GM10248 (cell line): ENCODE results near the gene AVPR2.

Experiments used
- CTCF ChIA-PET: fragments of 300-600 bp; sonication (Branson Sonifier 250); formaldehyde crosslinking; extraction: SDS; loops from one replicate; lab custom pipeline; 2021; ENCODE audit warnings: antibody characterized with exemption; lab: Yijun Ruan, JAX
- POLR2A ChIA-PET: fragments of 350-650 bp; sonication (Branson Sonifier 250); formaldehyde crosslinking; extraction: SDS; loops from one replicate; lab custom pipeline; 2020; ENCODE audit warnings: antibody characterized with exemption; lab: Yijun Ruan, JAX
- DNase-seq: peaks from one replicate; pipeline ENCODE4 v3.0.0; 2012; ENCODE audit errors: extremely low spot score
- CTCF ChIP-seq: IDR thresholded peaks from 2 replicates; pipeline ENCODE4 v1.5.1; 2012; ENCODE audit warnings: mild to moderate bottlenecking, low read depth; ENCODE audit errors: extremely low read depth, missing control alignments, control extremely low read depth

Gene AVPR2

GRCh38 chrX:153884590-153884989 is 19.9 kb upstream of the AVPR2 start:
- DNase-seq, result no peak
- peak; percentile 15 for TF ChIP-seq CTCF
- CTCF ChIA-PET, result interaction anchor here (1.2 kb wide), 1 partner anchor 16 kb away, joined by 3 read pairs; no protein-coding TSS in a partner anchor
- POLR2A ChIA-PET, result no interaction called here

- POLR2A ChIA-PET, result no interaction called here
These were observed 19.2 kb upstream of the AVPR2 start for GRCh38 chrX:153885208-153885787.

GRCh38 chrX:153885968-153886903 is 18.2 kb upstream of the AVPR2 start, which contains the start of gene L1CAM:
TSS of gene L1CAM (minus strand) at chrX:153886173. CDS start at chrX:153875836, 10,337 bp downstream.
- DNase-seq, result no peak
- CTCF ChIA-PET, result no interaction called here
- TF ChIP-seq CTCF, result no peak
- POLR2A ChIA-PET, result no interaction called here

More at GRCh38 chrX:153885208-153885787, 19.2 kb upstream of the AVPR2 start:
- CTCF ChIA-PET, result interaction anchor here (1.2 kb wide), 1 partner anchor 15 kb away, joined by 3 read pairs; no protein-coding TSS in a partner anchor
- no peak for DNase-seq
- TF ChIP-seq CTCF, result no peak

- CTCF ChIA-PET, result interaction anchor here (1.1 kb wide), 1 partner anchor 60 kb away, joined by 3 read pairs; no protein-coding TSS in a partner anchor
- POLR2A ChIA-PET, result no interaction called here
- no peak for DNase-seq
- no peak for TF ChIP-seq CTCF
These were observed 17.6 kb upstream of the AVPR2 start for GRCh38 chrX:153886915-153887314.

GRCh38 chrX:153887385-153887784 is 17.1 kb upstream of the AVPR2 start:
- TF ChIP-seq CTCF, result no peak
- ChIA-PET POLR2A (interaction anchor here (0.6 kb wide), 1 partner anchor 14 kb away, joined by 3 read pairs; no protein-coding TSS in a partner anchor), CTCF (interaction anchor here (1.1 kb wide), 1 partner anchor 60 kb away, joined by 3 read pairs; no protein-coding TSS in a partner anchor)
- DNase-seq, result no peak

- no peak for DNase-seq
- TF ChIP-seq CTCF, result no peak
- ChIA-PET CTCF (no interaction called here), POLR2A (no interaction called here)
These were observed 16.1 kb upstream of the AVPR2 start for GRCh38 chrX:153888344-153888743.
